Measurements from ENCODE around the gene NECTIN4.

Gene NECTIN4

DNA sequence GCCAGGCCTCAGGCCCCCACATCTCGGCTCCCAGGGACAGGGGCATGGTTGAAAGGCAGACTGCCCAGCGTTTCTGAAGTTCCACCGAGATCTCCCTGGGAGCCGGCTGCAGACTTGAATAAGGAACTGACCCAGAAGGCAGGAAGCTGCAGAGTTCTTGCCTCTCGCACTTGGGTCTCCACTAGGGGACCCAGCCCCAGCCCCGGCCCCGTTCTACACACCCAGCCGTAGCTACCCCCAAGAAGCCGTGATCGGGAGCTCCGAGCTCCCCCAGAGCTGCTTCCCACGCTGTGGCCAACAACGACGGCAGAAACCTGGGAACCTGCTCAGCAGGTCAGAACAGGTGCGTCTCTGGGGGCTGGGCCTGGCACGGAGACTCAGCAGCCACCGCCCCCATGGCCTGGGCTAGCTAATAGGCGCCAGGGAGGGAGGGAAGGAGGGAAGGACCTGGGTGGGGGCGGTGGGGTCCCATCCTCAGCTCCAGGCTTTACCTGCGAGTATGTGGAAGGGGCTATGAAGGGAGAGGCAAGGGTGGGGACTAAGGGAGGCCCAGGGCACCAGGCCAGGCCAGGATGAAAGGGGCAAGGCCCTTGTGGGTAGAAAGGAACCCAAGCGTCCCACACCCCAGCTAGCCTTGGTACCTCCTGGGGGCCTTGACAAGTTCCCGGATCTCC lies at the start of gene NECTIN4:
Gene NECTIN4 (minus strand): TSS at position 308 of the 674 bp plus-strand sequence. CDS start 262 bp downstream, at position 46.
- H3K4me2 ChIP-seq (ENCODE audit: low read length), result no peak within 1 kb of the TSS
- H3K27ac ChIP-seq (ENCODE audit: low read depth, low read length), result no peak within 1 kb of the TSS
- no peaks in the 10 kb centered on the region for H3K79me2 ChIP-seq (ENCODE audit: control insufficient read depth, low read length)
- no peak for TF ChIP-seq EZH2phosphoT487 (IDR thresholded peaks at IDR 0.05; ENCODE audit: borderline replicate concordance, low read length)
- TF ChIP-seq, protein P1, sequence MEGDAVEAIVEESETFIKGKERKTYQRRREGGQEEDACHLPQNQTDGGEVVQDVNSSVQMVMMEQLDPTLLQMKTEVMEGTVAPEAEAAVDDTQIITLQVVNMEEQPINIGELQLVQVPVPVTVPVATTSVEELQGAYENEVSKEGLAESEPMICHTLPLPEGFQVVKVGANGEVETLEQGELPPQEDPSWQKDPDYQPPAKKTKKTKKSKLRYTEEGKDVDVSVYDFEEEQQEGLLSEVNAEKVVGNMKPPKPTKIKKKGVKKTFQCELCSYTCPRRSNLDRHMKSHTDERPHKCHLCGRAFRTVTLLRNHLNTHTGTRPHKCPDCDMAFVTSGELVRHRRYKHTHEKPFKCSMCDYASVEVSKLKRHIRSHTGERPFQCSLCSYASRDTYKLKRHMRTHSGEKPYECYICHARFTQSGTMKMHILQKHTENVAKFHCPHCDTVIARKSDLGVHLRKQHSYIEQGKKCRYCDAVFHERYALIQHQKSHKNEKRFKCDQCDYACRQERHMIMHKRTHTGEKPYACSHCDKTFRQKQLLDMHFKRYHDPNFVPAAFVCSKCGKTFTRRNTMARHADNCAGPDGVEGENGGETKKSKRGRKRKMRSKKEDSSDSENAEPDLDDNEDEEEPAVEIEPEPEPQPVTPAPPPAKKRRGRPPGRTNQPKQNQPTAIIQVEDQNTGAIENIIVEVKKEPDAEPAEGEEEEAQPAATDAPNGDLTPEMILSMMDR (IDR thresholded peaks at IDR 0.05; ENCODE audit: low read depth, low read length, poor library complexity, severe bottlenecking), result no peak
- H3K27me3 ChIP-seq (ENCODE audit: control insufficient read depth, low read length), result no peaks in the 10 kb centered on the region
- H3K9me3 ChIP-seq (ENCODE audit: control insufficient read depth, insufficient read depth, low read length), result no peaks in the 10 kb centered on the region
- no peaks in the 10 kb centered on the region for H4K20me1 ChIP-seq (ENCODE audit: control insufficient read depth, insufficient read depth, low read depth, low read length)
- no peaks in the 10 kb centered on the region for H3K4me1 ChIP-seq (ENCODE audit: control insufficient read depth, low read length)
- H3K9me2 ChIP-seq (replicated peaks; ENCODE audit: control insufficient read depth, low read length), result no peaks in the 10 kb centered on the region
- H3K36me3 ChIP-seq (ENCODE audit: control insufficient read depth, low read length), result no peaks in the 10 kb centered on the region
- no peaks in the 10 kb centered on the region for H3F3A ChIP-seq (ENCODE audit: control insufficient read depth, insufficient read depth)
- no peak within 1 kb of the TSS for H3K4me3 ChIP-seq (ENCODE audit: low read length)

GRCh38 chr1:161138431-161138830 lies 49.1 kb upstream of the NECTIN4 start:
- no peaks in the 10 kb centered on the region for H3K27me3 ChIP-seq (ENCODE audit: control insufficient read depth, low read length)
- H3K9me2 ChIP-seq (replicated peaks; ENCODE audit: control insufficient read depth, low read length), result no peaks in the 10 kb centered on the region
- no peak overlapping the region for H3K27ac ChIP-seq (ENCODE audit: low read depth, low read length)
- H3K4me3 ChIP-seq (ENCODE audit: low read length), result no peak overlapping the region
- H4K20me1 ChIP-seq (ENCODE audit: control insufficient read depth, insufficient read depth, low read depth, low read length), result no peaks in the 10 kb centered on the region
- peaks cover 9% of the 10 kb centered on the region; the same call in 1 of the 2 replicates for H3F3A ChIP-seq (ENCODE audit: control insufficient read depth, insufficient read depth)
- H3K4me2 ChIP-seq (ENCODE audit: low read length), result no peak overlapping the region
- H3K36me3 ChIP-seq (ENCODE audit: control insufficient read depth, low read length), result peaks cover 2% of the 10 kb centered on the region; the same call in 1 of the 2 replicates
- H3K9me3 ChIP-seq (ENCODE audit: control insufficient read depth, insufficient read depth, low read length), result no peaks in the 10 kb centered on the region
- H3K79me2 ChIP-seq (ENCODE audit: control insufficient read depth, low read length), result peaks cover 17% of the 10 kb centered on the region
- H3K4me1 ChIP-seq (ENCODE audit: control insufficient read depth, low read length), result peaks cover 7% of the 10 kb centered on the region
- no peak for TF ChIP-seq EZH2phosphoT487 (IDR thresholded peaks at IDR 0.05; ENCODE audit: borderline replicate concordance, low read length)
- TF ChIP-seq, protein P1 (IDR thresholded peaks at IDR 0.05; ENCODE audit: low read depth, low read length, poor library complexity, severe bottlenecking), result no peak

- TF ChIP-seq EZH2phosphoT487 (IDR thresholded peaks at IDR 0.05; ENCODE audit: borderline replicate concordance, low read length), result no peak
- TF ChIP-seq, protein P1 (IDR thresholded peaks at IDR 0.05; ENCODE audit: low read depth, low read length, poor library complexity, severe bottlenecking), result no peak
- peaks cover 8% of the 10 kb centered on the region for H3K4me1 ChIP-seq (ENCODE audit: control insufficient read depth, low read length)
- H3K27me3 ChIP-seq (ENCODE audit: control insufficient read depth, low read length), result no peaks in the 10 kb centered on the region
- peaks cover 23% of the 10 kb centered on the region for H3K79me2 ChIP-seq (ENCODE audit: control insufficient read depth, low read length)
- peaks cover 5% of the 10 kb centered on the region for H3K36me3 ChIP-seq (ENCODE audit: control insufficient read depth, low read length)
- no peak overlapping the region for H3K4me2 ChIP-seq (ENCODE audit: low read length)
- no peak overlapping the region for H3K27ac ChIP-seq (ENCODE audit: low read depth, low read length)
- H3F3A ChIP-seq (ENCODE audit: control insufficient read depth, insufficient read depth), result peaks cover 9% of the 10 kb centered on the region; the same call in 1 of the 2 replicates
- no peaks in the 10 kb centered on the region for H3K9me3 ChIP-seq (ENCODE audit: control insufficient read depth, insufficient read depth, low read length)
- no peak overlapping the region for H3K4me3 ChIP-seq (ENCODE audit: low read length)
- no peaks in the 10 kb centered on the region for H3K9me2 ChIP-seq (replicated peaks; ENCODE audit: control insufficient read depth, low read length)
- no peaks in the 10 kb centered on the region for H4K20me1 ChIP-seq (ENCODE audit: control insufficient read depth, insufficient read depth, low read depth, low read length)
These were observed 48.5 kb upstream of the NECTIN4 start for GRCh38 chr1:161137881-161138280.

Data from DOHH2 (cell line).